K562 (cell line): ENCODE data around the gene LRP2BP. TPM values are rescaled to one million over a fixed set of nuclear protein-coding genes. Genes with fewer than 3 reads are reported as not detected.

Experiments
- ATAC-seq: fragments of 200-7000 bp; cut with Tn5 transposase; 3 replicates; pipeline ENCODE4 v1.9.1; 2020; ENCODE audit warnings: moderate library complexity
- BruUV-seq: library from RNA; stranded (reverse); fragments of 400-500 nt; replicated peaks from 2 replicates; lab custom pipeline; 2021; lab: Mats Ljungman, UMichigan
- CTCF ChIA-PET: fragments of 300-600 bp; formaldehyde crosslinking; extraction: SDS; loops from one replicate; lab custom pipeline; 2021; ENCODE audit warnings: low intra/inter-chr PET ratio; lab: Yijun Ruan, JAX
- POLR2A ChIA-PET: fragments of 300-600, 350-650 bp; sonication (Branson Sonifier 250); formaldehyde crosslinking; extraction: SDS; loops from one replicate; lab custom pipeline; 2021; ENCODE audit warnings: antibody characterized with exemption, inconsistent platforms; lab: Yijun Ruan, JAX
- DNase-seq, 4 experiments: peaks; one replicate each; pipeline versions ENCODE4 v3.0.0 to v3.0.0-alpha.2; 2011 to 2018; ENCODE audit warnings: low spot score in 3 of 4, mixed read lengths in 3 of 4; ENCODE audit errors: extremely low read depth in 1 of 4
- FAIRE-seq: peaks from 2 replicates; lab custom pipeline; 2011; peaks lifted over from hg19 to GRCh38; lab: Jason Lieb, UNC
- H2AFZ ChIP-seq: 2 replicates; pipeline ENCODE4 v1.6.0; 2011; ENCODE audit warnings: low read depth, low read length, control low read depth, inconsistent platforms
- H3K27ac ChIP-seq: fragments of 200-600 bp; 3 replicates; pipeline ENCODE4 v1.8.0; 2011; ENCODE audit warnings: low read depth, mild to moderate bottlenecking, control low read depth, inconsistent platforms, low read length, moderate library complexity, mixed read lengths; ENCODE audit errors: extremely low read depth
- H3K27me3 ChIP-seq, 2 experiments: fragments of 300-600 bp in 1 of 2; 2 replicates in 1 of 2; 3 replicates in 1 of 2; pipeline versions ENCODE4 v1.6.0 to v1.8.0; 2011; ENCODE audit warnings: inconsistent platforms in 2 of 2, low read length in 2 of 2, mild to moderate bottlenecking in 1 of 2, mixed read lengths in 1 of 2, moderate library complexity in 1 of 2; ENCODE audit not compliant: control insufficient read depth in 2 of 2, insufficient read depth in 2 of 2
- H3K36me3 ChIP-seq: fragments of 300-600 bp; 3 replicates; pipeline ENCODE4 v1.8.0; 2011; ENCODE audit warnings: mild to moderate bottlenecking, low read length, inconsistent platforms; ENCODE audit not compliant: control insufficient read depth, insufficient read depth
- H3K4me1 ChIP-seq, 2 experiments: fragments of 200-600 bp in 1 of 2; replicated peaks in 1 of 2; 2 replicates in 1 of 2; 3 replicates in 1 of 2; pipeline versions ENCODE4 v1.5.1 to v1.8.0; 2011; ENCODE audit warnings: inconsistent platforms in 2 of 2, low read length in 2 of 2, mild to moderate bottlenecking in 1 of 2, mixed read lengths in 1 of 2, moderate library complexity in 1 of 2; ENCODE audit not compliant: control insufficient read depth in 2 of 2, insufficient read depth in 2 of 2
- H3K4me2 ChIP-seq: 2 replicates; pipeline ENCODE4 v1.6.1; 2011; ENCODE audit warnings: low read length, control low read depth, inconsistent platforms, mixed read lengths; ENCODE audit not compliant: insufficient read depth
- H3K4me3 ChIP-seq: fragments of 200-600 bp; sonication (generic), shearing (Covaris generic); 2 replicates; pipeline ENCODE4 v1.5.1; 2016; ENCODE audit warnings: control low read depth, inconsistent platforms
- H3K79me2 ChIP-seq: fragments of 200-600 bp; 3 replicates; pipeline ENCODE4 v1.8.0; 2011; ENCODE audit warnings: low read length, inconsistent platforms; ENCODE audit not compliant: control insufficient read depth, insufficient read depth
- H3K9ac ChIP-seq, 2 experiments: 2 replicates each; pipeline versions ENCODE4 v1.6.0 to v1.6.1; 2011; ENCODE audit warnings: low read depth in 2 of 2, low read length in 2 of 2, control low read depth in 1 of 2, inconsistent platforms in 1 of 2, mild to moderate bottlenecking in 1 of 2, mixed read lengths in 1 of 2; ENCODE audit not compliant: insufficient read depth in 1 of 2
- H3K9me1 ChIP-seq: one replicate; pipeline ENCODE4 v1.6.0; 2011; ENCODE audit warnings: inconsistent platforms, mild to moderate bottlenecking, low read length, moderate library complexity; ENCODE audit not compliant: control insufficient read depth, insufficient read depth
- H3K9me3 ChIP-seq: replicated peaks from 2 replicates; pipeline ENCODE4 v1.5.1; 2011; ENCODE audit warnings: low read depth, low read length, inconsistent platforms; ENCODE audit not compliant: control insufficient read depth, insufficient read depth
- H4K20me1 ChIP-seq: replicated peaks from 2 replicates; pipeline ENCODE4 v1.6.1; 2011; ENCODE audit warnings: low read length, inconsistent platforms, mixed read lengths; ENCODE audit not compliant: control insufficient read depth, insufficient read depth
- NEUROD1 ChIP-seq: fragments of 150-350 bp; IDR thresholded peaks from 2 replicates; pipeline ENCODE4 v1.6.1; 2014; ENCODE audit warnings: borderline replicate concordance, low read length, low read depth; ENCODE audit not compliant: partially characterized antibody
- POU5F1 ChIP-seq: fragments of 150-350 bp; IDR thresholded peaks from 2 replicates; pipeline ENCODE4 v1.6.1; 2014; ENCODE audit warnings: borderline replicate concordance, low read length, low read depth, mild to moderate bottlenecking; ENCODE audit not compliant: partially characterized antibody
- PURB ChIP-seq: sonication (generic); formaldehyde crosslinking; IDR thresholded peaks from 2 replicates; pipeline ENCODE4 v1.9.0; 2021; ENCODE audit warnings: low read depth, mild to moderate bottlenecking, missing genetic modification reagents
- SLC30A9 ChIP-seq: fragments of 250-450 bp; sonication (Bioruptor Pico); IDR thresholded peaks from 2 replicates; pipeline ENCODE4 v1.8.0; 2022; ENCODE audit warnings: mild to moderate bottlenecking, moderate library complexity
- SMC3 ChIP-seq: conservative IDR thresholded peaks from 2 replicates; pipeline ENCODE4 v1.6.1; 2011; ENCODE audit warnings: low read depth, low read length, improper control_type of control experiment; ENCODE audit not compliant: insufficient read depth
- TAL1 ChIP-seq: fragments of 450-650 bp; IDR thresholded peaks from 2 replicates; pipeline ENCODE4 v1.6.1; 2016; ENCODE audit warnings: mild to moderate bottlenecking
- TBP ChIP-seq: optimal IDR thresholded peaks from 2 replicates; pipeline ENCODE3; 2011; ENCODE audit warnings: low read depth, low read length, improper control_type of control experiment
- ZNF561 ChIP-seq: fragments of 450-650 bp; formaldehyde crosslinking; conservative IDR thresholded peaks from 2 replicates; pipeline ENCODE4 v1.4.0; 2020; ENCODE audit warnings: mild to moderate bottlenecking, moderate library complexity
- WGBS: fragments of 100-300 bp; shearing (Covaris generic); methylation state at CpG from one replicate; pipeline ENCODE4 v1.1.6; 2016; ENCODE audit warnings: low coverage, mixed read lengths; ENCODE audit not compliant: insufficient coverage; ENCODE audit errors: missing lambda C conversion rate; 5-methylcytosine and 5-hydroxymethylcytosine counted together
- in situ Hi-C: fragments of 300-500 bp; cut with MboI; formaldehyde crosslinking; loops from 4 replicates; pipeline ENCODE4 v1.15.0; 2018; ENCODE audit warnings: inconsistent platforms, mixed read lengths
- intact Hi-C: fragments of 100-400 bp; cut with micrococcal nuclease; formaldehyde crosslinking; loops from 2 replicates; pipeline ENCODE4 v1.14.2; 2022
- polyA plus RNA-seq, 8 experiments: library from polyadenylated mRNA; depleted of rRNA in 4 of 8; stranded (reverse) in 5 of 8; unstranded in 3 of 8; fragments of >200 nt; fragmentation: Nextera tagmentation in 2 of 8; fragmentation: Illumina TruSeq in 1 of 8; extraction: Ambion mirVana in 2 of 8; extraction: Trizol in 1 of 8; gene quantifications; 2 replicates each; pipeline versions ENCODE4 v1.2.1 to v1.2.3, GENCODE V29; 2011 to 2014; ENCODE audit warnings: inconsistent platforms in 1 of 8, missing spikeins in 1 of 8
- total RNA-seq, 7 experiments: library from RNA; depleted of rRNA in 6 of 7; stranded (reverse); fragments of >200 nt in 6 of 7; fragmentation: Illumina TruSeq in 2 of 7; extraction: Trizol in 2 of 7; gene quantifications; 2 replicates each; pipeline versions ENCODE4 v1.2.1 to v1.2.3, GENCODE V29; 2011 to 2021; ENCODE audit warnings: low replicate concordance in 1 of 7
- TF ChIP-seq, protein P1 (sequence below): fragments of 450-650 bp; formaldehyde crosslinking; IDR thresholded peaks from 2 replicates; pipeline ENCODE4 v1.4.0; 2022; ENCODE audit warnings: missing genetic modification characterization
- TF ChIP-seq, protein P2 (sequence below), 2 experiments: fragments of 450-650 bp in 1 of 2; sonication (generic) in 1 of 2; formaldehyde crosslinking in 1 of 2; IDR thresholded peaks; 2 replicates each; pipeline versions ENCODE4 v1.7.1 to v1.9.0; 2016 to 2022; ENCODE audit warnings: inconsistent platforms in 1 of 2, mild to moderate bottlenecking in 1 of 2, missing genetic modification reagents in 1 of 2

Gene LRP2BP
- total and polyA plus RNA-seq, 9 of the 15 experiments (the other 6 are each of a cell fraction or from before 2014, with no cell fraction given), result 0.42 to 2.1 (median 0.62) TPM

DNA sequence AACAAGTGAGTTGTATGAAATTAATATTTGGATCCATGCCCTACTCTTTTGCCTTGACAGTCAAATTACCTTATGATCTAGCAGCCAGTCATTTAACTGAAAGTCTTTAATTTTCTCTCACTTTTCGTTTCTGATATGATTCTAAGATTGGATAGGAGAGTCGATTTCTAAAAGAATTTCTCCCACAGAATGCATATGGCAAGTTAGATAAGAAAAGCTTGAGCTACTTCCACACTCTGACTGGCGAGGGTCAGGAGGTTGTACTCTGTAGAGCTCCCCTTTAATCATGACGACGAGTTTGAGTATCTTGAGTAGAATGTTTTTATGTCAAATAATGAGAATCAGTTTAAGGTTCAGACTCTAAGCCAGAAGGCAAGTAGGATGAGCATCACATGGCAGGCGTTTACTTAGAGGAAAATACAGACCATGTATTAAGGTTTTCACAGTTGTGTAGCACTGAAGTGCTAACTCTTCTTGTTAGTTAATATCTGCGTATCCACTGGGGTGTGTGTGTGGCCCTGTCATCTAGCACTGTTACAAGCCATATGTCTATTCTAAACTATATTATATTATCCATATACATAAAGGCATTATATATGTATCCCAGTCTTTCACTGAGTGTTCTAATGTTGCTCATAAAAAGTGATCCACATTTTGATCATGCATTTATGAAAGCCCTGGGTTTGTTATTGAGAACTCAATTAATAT is 37.8 kb downstream of the LRP2BP start:
- Histone ChIP-seq H3K79me2 (no peaks in the 10 kb centered on the region), H3K4me1 (peaks cover 13 to 37% of the 10 kb centered on the region in 2 experiments), H3K4me3 (no peak overlapping the region), H3K4me2 (peak overlapping the region; percentile 47), H3K9me1 (no peaks in the 10 kb centered on the region), H2AFZ (peak overlapping the region; percentile 25), H3K27ac (peak overlapping the region; percentile 58), H4K20me1 (no peaks in the 10 kb centered on the region), H3K36me3 (peaks cover 2% of the 10 kb centered on the region; the same call in 1 of the 3 replicates), H3K27me3 (no peaks in the 10 kb centered on the region), H3K9me3 (no peaks in the 10 kb centered on the region), H3K9ac (peak overlapping the region in 1 of 2 experiments; percentile 21; a peak in 1 of 4 replicates)
- DNase-seq (peak; percentile 62 to 79 (median 65)), ATAC-seq (peak; percentile 84), FAIRE-seq (peak; percentile 70)
- ChIA-PET CTCF (no interaction called here), POLR2A (interaction anchor here (0.7 kb wide), 1 partner anchor 12 kb away, joined by 4 read pairs; no protein-coding TSS in a partner anchor)
- intact Hi-C loops, result loop anchor here (2.0 kb wide), 1 partner anchor 37 kb away; the partner anchor contains the start of gene LRP2BP
- WGBS, result 5% methylated on average over 7 of the region's 7 CpGs
- in situ Hi-C loops, result no loop called here
- BruUV-seq, result no TSS peak
- no peak for TF ChIP-seq TBP
- TF ChIP-seq, protein P1, sequence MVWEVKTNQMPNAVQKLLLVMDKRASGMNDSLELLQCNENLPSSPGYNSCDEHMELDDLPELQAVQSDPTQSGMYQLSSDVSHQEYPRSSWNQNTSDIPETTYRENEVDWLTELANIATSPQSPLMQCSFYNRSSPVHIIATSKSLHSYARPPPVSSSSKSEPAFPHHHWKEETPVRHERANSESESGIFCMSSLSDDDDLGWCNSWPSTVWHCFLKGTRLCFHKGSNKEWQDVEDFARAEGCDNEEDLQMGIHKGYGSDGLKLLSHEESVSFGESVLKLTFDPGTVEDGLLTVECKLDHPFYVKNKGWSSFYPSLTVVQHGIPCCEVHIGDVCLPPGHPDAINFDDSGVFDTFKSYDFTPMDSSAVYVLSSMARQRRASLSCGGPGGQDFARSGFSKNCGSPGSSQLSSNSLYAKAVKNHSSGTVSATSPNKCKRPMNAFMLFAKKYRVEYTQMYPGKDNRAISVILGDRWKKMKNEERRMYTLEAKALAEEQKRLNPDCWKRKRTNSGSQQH (CRISPR knock-in tag), result no peak
- TF ChIP-seq PURB (CRISPR knock-in tag), result no peak
- TF ChIP-seq POU5F1, result no peak
- TF ChIP-seq NEUROD1, result no peak
- TF ChIP-seq SMC3, result no peak
- TF ChIP-seq SLC30A9 (CRISPR knock-in tag), result no peak
- TF ChIP-seq TAL1, result peak; percentile 69
- TF ChIP-seq ZNF561 (CRISPR knock-in tag), result no peak
- TF ChIP-seq, protein P2, sequence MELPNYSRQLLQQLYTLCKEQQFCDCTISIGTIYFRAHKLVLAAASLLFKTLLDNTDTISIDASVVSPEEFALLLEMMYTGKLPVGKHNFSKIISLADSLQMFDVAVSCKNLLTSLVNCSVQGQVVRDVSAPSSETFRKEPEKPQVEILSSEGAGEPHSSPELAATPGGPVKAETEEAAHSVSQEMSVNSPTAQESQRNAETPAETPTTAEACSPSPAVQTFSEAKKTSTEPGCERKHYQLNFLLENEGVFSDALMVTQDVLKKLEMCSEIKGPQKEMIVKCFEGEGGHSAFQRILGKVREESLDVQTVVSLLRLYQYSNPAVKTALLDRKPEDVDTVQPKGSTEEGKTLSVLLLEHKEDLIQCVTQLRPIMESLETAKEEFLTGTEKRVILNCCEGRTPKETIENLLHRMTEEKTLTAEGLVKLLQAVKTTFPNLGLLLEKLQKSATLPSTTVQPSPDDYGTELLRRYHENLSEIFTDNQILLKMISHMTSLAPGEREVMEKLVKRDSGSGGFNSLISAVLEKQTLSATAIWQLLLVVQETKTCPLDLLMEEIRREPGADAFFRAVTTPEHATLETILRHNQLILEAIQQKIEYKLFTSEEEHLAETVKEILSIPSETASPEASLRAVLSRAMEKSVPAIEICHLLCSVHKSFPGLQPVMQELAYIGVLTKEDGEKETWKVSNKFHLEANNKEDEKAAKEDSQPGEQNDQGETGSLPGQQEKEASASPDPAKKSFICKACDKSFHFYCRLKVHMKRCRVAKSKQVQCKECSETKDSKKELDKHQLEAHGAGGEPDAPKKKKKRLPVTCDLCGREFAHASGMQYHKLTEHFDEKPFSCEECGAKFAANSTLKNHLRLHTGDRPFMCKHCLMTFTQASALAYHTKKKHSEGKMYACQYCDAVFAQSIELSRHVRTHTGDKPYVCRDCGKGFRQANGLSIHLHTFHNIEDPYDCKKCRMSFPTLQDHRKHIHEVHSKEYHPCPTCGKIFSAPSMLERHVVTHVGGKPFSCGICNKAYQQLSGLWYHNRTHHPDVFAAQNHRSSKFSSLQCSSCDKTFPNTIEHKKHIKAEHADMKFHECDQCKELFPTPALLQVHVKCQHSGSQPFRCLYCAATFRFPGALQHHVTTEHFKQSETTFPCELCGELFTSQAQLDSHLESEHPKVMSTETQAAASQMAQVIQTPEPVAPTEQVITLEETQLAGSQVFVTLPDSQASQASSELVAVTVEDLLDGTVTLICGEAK (IDR thresholded peaks at IDR 0.05), result no peak
- TF ChIP-seq, protein P2 (CRISPR knock-in tag; IDR thresholded peaks at IDR 0.05), result no peak
